Measurements from ENCODE around the gene ALG12. TPM values are rescaled to one million over a fixed set of nuclear protein-coding genes. Genes with fewer than 3 reads are reported as not detected.

Gene ALG12
- total and polyA plus RNA-seq, 8 donors: 2.3 to 30.7 (median 9.0) TPM

GRCh38 chr22:49937758-49938564 lies 19.7 kb upstream of the ALG12 start:
- intact Hi-C loops (cut with DNase I; ENCODE audit: low total_unique reads): no loop called here
- Histone ChIP-seq H3K36me3 (no peaks in the 10 kb centered on the region), H3K4me3 (no peak overlapping the region), H3K27me3 (no peaks in the 10 kb centered on the region), H3K27ac (peak overlapping the region; percentile 93 to 99 (median 94)), H3K4me1 (peaks cover 39 to 62% (median 56%) of the 10 kb centered on the region in 4 donors), H3K9me3 (no peaks in the 10 kb centered on the region)
- DNase-seq: peak; percentile 29 to 77
- WGBS, 5 donors: 63 to 82% (median 75%) methylated on average over 23 to 27 of the region's 27 CpGs
- TF ChIP-seq CTCF (IDR thresholded peaks at IDR 0.05): no peak
- peak in 2 of 3 donors; percentile 32 to 43 for TF ChIP-seq POLR2AphosphoS5 (IDR thresholded peaks at IDR 0.05)

GRCh38 chr22:49936973-49937757 lies 18.9 kb upstream of the ALG12 start:
- DNase-seq: peak; percentile 57 to 77
- intact Hi-C loops (cut with DNase I; ENCODE audit: low total_unique reads): no loop called here
- Histone ChIP-seq H3K4me3 (peak overlapping the region in 2 of 4 donors; percentile 41 to 46), H3K9me3 (no peaks in the 10 kb centered on the region), H3K27ac (peak overlapping the region; percentile 93 to 99 (median 94)), H3K4me1 (peaks cover 43 to 68% (median 60%) of the 10 kb centered on the region in 4 donors), H3K27me3 (no peaks in the 10 kb centered on the region), H3K36me3 (no peaks in the 10 kb centered on the region)
- TF ChIP-seq POLR2AphosphoS5 (IDR thresholded peaks at IDR 0.05) (peak in 2 of 3 donors; percentile 30 to 40), POLR2A (IDR thresholded peaks at IDR 0.05) (no peak)
- 42 to 57% (median 45%) methylated on average over 7 to 21 of the region's 21 CpGs for WGBS, 5 donors

- H3K27ac ChIP-seq: peak overlapping the region; percentile 93 to 99 (median 94)
- H3K9me3 ChIP-seq: no peaks in the 10 kb centered on the region
- intact Hi-C loops (cut with DNase I; ENCODE audit: low total_unique reads): no loop called here
- WGBS, 5 donors: 3 to 9% (median 6%) methylated on average over 19 to 52 of the region's 52 CpGs
- H3K36me3 ChIP-seq: no peaks in the 10 kb centered on the region
- H3K27me3 ChIP-seq: no peaks in the 10 kb centered on the region
- peak; percentile 94 to 95 for DNase-seq
- peaks cover 47 to 77% (median 64%) of the 10 kb centered on the region in 4 donors for H3K4me1 ChIP-seq
- TF ChIP-seq CTCF (IDR thresholded peaks at IDR 0.05) (no peak), POLR2AphosphoS5 (IDR thresholded peaks at IDR 0.05) (peak in 2 of 3 donors; percentile 87 to 91)
- H3K4me3 ChIP-seq: peak overlapping the region; percentile 41 to 54 (median 50)
These were observed 18.1 kb upstream of the ALG12 start for GRCh38 chr22:49936018-49936972.

GRCh38 chr22:49935561-49935960 lies 17.3 kb upstream of the ALG12 start:
- Histone ChIP-seq H3K27me3 (no peaks in the 10 kb centered on the region), H3K4me3 (peak overlapping the region; percentile 41 to 54 (median 50)), H3K27ac (peak overlapping the region; percentile 93 to 99 (median 94)), H3K36me3 (no peaks in the 10 kb centered on the region), H3K4me1 (peaks cover 54 to 84% (median 69%) of the 10 kb centered on the region in 4 donors), H3K9me3 (no peaks in the 10 kb centered on the region)
- TF ChIP-seq POLR2AphosphoS5 (IDR thresholded peaks at IDR 0.05) (no peak), EP300 (IDR thresholded peaks at IDR 0.05) (no peak), CTCF (IDR thresholded peaks at IDR 0.05) (no peak), POLR2A (IDR thresholded peaks at IDR 0.05) (no peak)
- DNase-seq: no peak
- intact Hi-C loops (cut with DNase I; ENCODE audit: low total_unique reads): no loop called here
- 0 to 5% (median 5%) methylated on average over 2 to 15 of the region's 16 CpGs; no CpG with 5 or more reads in 2 of the 5 donors for WGBS, 5 donors

Data from stomach (tissue), 9 donors.